ENCODE data around the gene STEAP2. TPM values are rescaled to one million over a fixed set of nuclear protein-coding genes. Genes with fewer than 3 reads are reported as not detected.

Gene STEAP2
- total and polyA plus RNA-seq, 7 donors: 1.4 to 32.1 (median 22.5) TPM

GRCh38 chr7:90190995-90191394 is 20.5 kb upstream of the STEAP2 start:
- TF ChIP-seq POLR2AphosphoS5 (IDR thresholded peaks at IDR 0.05) (no peak), EP300 (IDR thresholded peaks at IDR 0.05) (no peak), POLR2A (IDR thresholded peaks at IDR 0.05) (no peak), CTCF (IDR thresholded peaks at IDR 0.05) (no peak)
- H3K36me3 ChIP-seq: no peaks in the 10 kb centered on the region
- peaks cover 0 to 13% (median 0%) of the 10 kb centered on the region in 4 donors for H3K9me3 ChIP-seq
- H3K4me1 ChIP-seq: no peaks in the 10 kb centered on the region
- H3K27me3 ChIP-seq: no peaks in the 10 kb centered on the region
- intact Hi-C loops (cut with DNase I): no loop called here
- DNase-seq: no peak
- no peak overlapping the region for H3K4me3 ChIP-seq
- H3K27ac ChIP-seq: no peak overlapping the region

GRCh38 chr7:90191648-90192047 is 19.9 kb upstream of the STEAP2 start:
- Histone ChIP-seq H3K27me3 (no peaks in the 10 kb centered on the region), H3K4me3 (no peak overlapping the region), H3K9me3 (peaks cover 0 to 13% (median 0%) of the 10 kb centered on the region in 4 donors), H3K27ac (no peak overlapping the region), H3K4me1 (no peaks in the 10 kb centered on the region), H3K36me3 (no peaks in the 10 kb centered on the region)
- 82 to 84% methylated on average over 1 of the region's 1 CpG for WGBS, 2 donors
- intact Hi-C loops (cut with DNase I): no loop called here
- TF ChIP-seq EP300 (IDR thresholded peaks at IDR 0.05): no peak
- DNase-seq: no peak

- Histone ChIP-seq H3K36me3 (no peaks in the 10 kb centered on the region), H3K4me3 (no peak overlapping the region), H3K27ac (no peak overlapping the region), H3K9me3 (peaks cover 0 to 13% (median 0%) of the 10 kb centered on the region in 4 donors), H3K27me3 (no peaks in the 10 kb centered on the region), H3K4me1 (no peaks in the 10 kb centered on the region)
- TF ChIP-seq EP300 (IDR thresholded peaks at IDR 0.05) (no peak), POLR2AphosphoS5 (IDR thresholded peaks at IDR 0.05) (no peak), CTCF (IDR thresholded peaks at IDR 0.05) (no peak), POLR2A (IDR thresholded peaks at IDR 0.05) (no peak)
- DNase-seq: no peak
- WGBS, 2 donors: 64 to 77% methylated on average over 2 of the region's 2 CpGs
- intact Hi-C loops (cut with DNase I): no loop called here
Observed at GRCh38 chr7:90192876-90193750, 18.4 kb upstream of the STEAP2 start.

- no peak for TF ChIP-seq CTCF (IDR thresholded peaks at IDR 0.05)
- no peak for TF ChIP-seq EP300 (IDR thresholded peaks at IDR 0.05)
- no peak for TF ChIP-seq POLR2AphosphoS5 (IDR thresholded peaks at IDR 0.05)
- no peak for TF ChIP-seq POLR2A (IDR thresholded peaks at IDR 0.05)
- intact Hi-C loops (cut with DNase I): no loop called here
- 84 to 87% methylated on average over 10 of the region's 10 CpGs for WGBS, 2 donors
Observed at GRCh38 chr7:90194911-90195809, 16.4 kb upstream of the STEAP2 start.

More at GRCh38 chr7:90194911-90195809, 16.4 kb upstream of the STEAP2 start:
- peaks cover 0 to 13% (median 0%) of the 10 kb centered on the region in 4 donors for H3K9me3 ChIP-seq
- H3K27ac ChIP-seq: no peak overlapping the region
- H3K4me3 ChIP-seq: no peak overlapping the region
- H3K4me1 ChIP-seq: no peaks in the 10 kb centered on the region
- no peaks in the 10 kb centered on the region for H3K36me3 ChIP-seq
- no peak for DNase-seq
- no peaks in the 10 kb centered on the region for H3K27me3 ChIP-seq

Data from sigmoid colon (tissue), 7 donors.